ENCODE results near the gene TMEM178B. TPM values are rescaled to one million over a fixed set of nuclear protein-coding genes. Genes with fewer than 3 reads are reported as not detected.

TMEM178B gene
- polyA plus RNA-seq, 4 donors: 0.30 to 0.69 TPM; not detected in 2

- Histone ChIP-seq H3K4me3 (ENCODE audit: low read depth in 1 of 3, low read length in 3 of 3) (no peak overlapping the region), H3K36me3 (ENCODE audit: control insufficient read depth in 3 of 3, insufficient read depth in 2 of 3, low read depth in 1 of 3, low read length in 3 of 3) (no peaks in the 10 kb centered on the region), H3K4me1 (ENCODE audit: control insufficient read depth in 3 of 3, insufficient read depth in 2 of 3, low read depth in 1 of 3, low read length in 2 of 3) (no peaks in the 10 kb centered on the region), H3K27me3 (ENCODE audit: control insufficient read depth in 3 of 3, insufficient read depth in 3 of 3, low read length in 3 of 3) (peaks cover 0 to 5% (median 0%) of the 10 kb centered on the region in 3 donors), H3K27ac (ENCODE audit: low read depth in 1 of 3, low read length in 2 of 3) (no peak overlapping the region), H3K9me3 (ENCODE audit: control insufficient read depth in 2 of 2, insufficient read depth in 1 of 2, low read depth in 1 of 2, low read length in 1 of 2) (no peaks in the 10 kb centered on the region)
- no peak for DNase-seq
- 89 to 95% (median 89%) methylated on average over 8 of the region's 8 CpGs for WGBS, 3 donors
- no peak for FAIRE-seq
Observed at GRCh38 chr7:141290365-141290764, 216.5 kb downstream of the TMEM178B start.

- 79 to 88% (median 86%) methylated on average over 7 of the region's 7 CpGs for WGBS, 3 donors
- Histone ChIP-seq H3K9me3 (ENCODE audit: control insufficient read depth in 2 of 2, insufficient read depth in 1 of 2, low read depth in 1 of 2, low read length in 1 of 2) (no peaks in the 10 kb centered on the region), H3K27ac (ENCODE audit: low read depth in 1 of 3, low read length in 2 of 3) (no peak overlapping the region), H3K4me1 (ENCODE audit: control insufficient read depth in 3 of 3, insufficient read depth in 2 of 3, low read depth in 1 of 3, low read length in 2 of 3) (no peaks in the 10 kb centered on the region), H3K27me3 (ENCODE audit: control insufficient read depth in 3 of 3, insufficient read depth in 3 of 3, low read length in 3 of 3) (peaks cover 0 to 5% (median 0%) of the 10 kb centered on the region in 3 donors), H3K36me3 (ENCODE audit: control insufficient read depth in 3 of 3, insufficient read depth in 2 of 3, low read depth in 1 of 3, low read length in 3 of 3) (no peaks in the 10 kb centered on the region), H3K4me3 (ENCODE audit: low read depth in 1 of 3, low read length in 3 of 3) (no peak overlapping the region)
- FAIRE-seq: no peak
- DNase-seq: no peak
Observed at GRCh38 chr7:141290973-141291372, 217.1 kb downstream of the TMEM178B start.

GRCh38 chr7:141291541-141291940 is 217.7 kb downstream of the TMEM178B start:
- no peaks in the 10 kb centered on the region for H3K4me1 ChIP-seq (ENCODE audit: control insufficient read depth in 3 of 3, insufficient read depth in 2 of 3, low read depth in 1 of 3, low read length in 2 of 3)
- 15 to 43% (median 37%) methylated on average over 2 of the region's 2 CpGs for WGBS, 3 donors
- H3K4me3 ChIP-seq (ENCODE audit: low read depth in 1 of 3, low read length in 3 of 3): no peak overlapping the region
- FAIRE-seq: no peak
- no peaks in the 10 kb centered on the region for H3K36me3 ChIP-seq (ENCODE audit: control insufficient read depth in 3 of 3, insufficient read depth in 2 of 3, low read depth in 1 of 3, low read length in 3 of 3)
- no peak for DNase-seq
- no peak overlapping the region for H3K27ac ChIP-seq (ENCODE audit: low read depth in 1 of 3, low read length in 2 of 3)
- H3K27me3 ChIP-seq (ENCODE audit: control insufficient read depth in 3 of 3, insufficient read depth in 3 of 3, low read length in 3 of 3): peaks cover 0 to 5% (median 0%) of the 10 kb centered on the region in 3 donors
- H3K9me3 ChIP-seq (ENCODE audit: control insufficient read depth in 2 of 2, insufficient read depth in 1 of 2, low read depth in 1 of 2, low read length in 1 of 2): no peaks in the 10 kb centered on the region

- no peak for DNase-seq
- no peak for FAIRE-seq
- no peaks in the 10 kb centered on the region for H3K4me1 ChIP-seq (ENCODE audit: control insufficient read depth in 3 of 3, insufficient read depth in 2 of 3, low read depth in 1 of 3, low read length in 2 of 3)
- H3K27ac ChIP-seq (ENCODE audit: low read depth in 1 of 3, low read length in 2 of 3): no peak overlapping the region
- WGBS, 3 donors: 71 to 86% (median 85%) methylated on average over 2 of the region's 2 CpGs
- H3K27me3 ChIP-seq (ENCODE audit: control insufficient read depth in 3 of 3, insufficient read depth in 3 of 3, low read length in 3 of 3): no peaks in the 10 kb centered on the region
- H3K36me3 ChIP-seq (ENCODE audit: control insufficient read depth in 3 of 3, insufficient read depth in 2 of 3, low read depth in 1 of 3, low read length in 3 of 3): no peaks in the 10 kb centered on the region
- H3K4me3 ChIP-seq (ENCODE audit: low read depth in 1 of 3, low read length in 3 of 3): no peak overlapping the region
- no peaks in the 10 kb centered on the region for H3K9me3 ChIP-seq (ENCODE audit: control insufficient read depth in 2 of 2, insufficient read depth in 1 of 2, low read depth in 1 of 2, low read length in 1 of 2)
Observed at GRCh38 chr7:141294143-141294829, 220.4 kb downstream of the TMEM178B start.

- Histone ChIP-seq H3K36me3 (ENCODE audit: control insufficient read depth in 3 of 3, insufficient read depth in 2 of 3, low read depth in 1 of 3, low read length in 3 of 3) (no peaks in the 10 kb centered on the region), H3K27ac (ENCODE audit: low read depth in 1 of 3, low read length in 2 of 3) (no peak overlapping the region), H3K27me3 (ENCODE audit: control insufficient read depth in 3 of 3, insufficient read depth in 3 of 3, low read length in 3 of 3) (peaks cover 0 to 4% (median 0%) of the 10 kb centered on the region in 3 donors), H3K9me3 (ENCODE audit: control insufficient read depth in 2 of 2, insufficient read depth in 1 of 2, low read depth in 1 of 2, low read length in 1 of 2) (no peaks in the 10 kb centered on the region), H3K4me3 (ENCODE audit: low read depth in 1 of 3, low read length in 3 of 3) (no peak overlapping the region), H3K4me1 (ENCODE audit: control insufficient read depth in 3 of 3, insufficient read depth in 2 of 3, low read depth in 1 of 3, low read length in 2 of 3) (no peaks in the 10 kb centered on the region)
- 6 to 38% (median 21%) methylated on average over 2 of the region's 2 CpGs for WGBS, 3 donors
- DNase-seq (no peak), FAIRE-seq (no peak)
Observed at GRCh38 chr7:141295367-141295895, 221.6 kb downstream of the TMEM178B start.

GRCh38 chr7:141300816-141301215 is 227.0 kb downstream of the TMEM178B start:
- Histone ChIP-seq H3K27me3 (ENCODE audit: control insufficient read depth in 3 of 3, insufficient read depth in 3 of 3, low read length in 3 of 3) (peaks cover 0 to 4% (median 3%) of the 10 kb centered on the region in 3 donors), H3K4me1 (ENCODE audit: control insufficient read depth in 3 of 3, insufficient read depth in 2 of 3, low read depth in 1 of 3, low read length in 2 of 3) (no peaks in the 10 kb centered on the region), H3K36me3 (ENCODE audit: control insufficient read depth in 3 of 3, insufficient read depth in 2 of 3, low read depth in 1 of 3, low read length in 3 of 3) (no peaks in the 10 kb centered on the region), H3K27ac (ENCODE audit: low read depth in 1 of 3, low read length in 2 of 3) (no peak overlapping the region), H3K4me3 (ENCODE audit: low read depth in 1 of 3, low read length in 3 of 3) (no peak overlapping the region), H3K9me3 (ENCODE audit: control insufficient read depth in 2 of 2, insufficient read depth in 1 of 2, low read depth in 1 of 2, low read length in 1 of 2) (no peaks in the 10 kb centered on the region)
- no peak for FAIRE-seq
- WGBS, 3 donors: 75 to 85% (median 81%) methylated on average over 2 of the region's 2 CpGs
- DNase-seq: no peak

GRCh38 chr7:141301544-141301943 is 227.7 kb downstream of the TMEM178B start:
- H3K9me3 ChIP-seq (ENCODE audit: control insufficient read depth in 2 of 2, insufficient read depth in 1 of 2, low read depth in 1 of 2, low read length in 1 of 2): no peaks in the 10 kb centered on the region
- DNase-seq (no peak), FAIRE-seq (no peak)
- H3K4me1 ChIP-seq (ENCODE audit: control insufficient read depth in 3 of 3, insufficient read depth in 2 of 3, low read depth in 1 of 3, low read length in 2 of 3): no peaks in the 10 kb centered on the region
- no peaks in the 10 kb centered on the region for H3K36me3 ChIP-seq (ENCODE audit: control insufficient read depth in 3 of 3, insufficient read depth in 2 of 3, low read depth in 1 of 3, low read length in 3 of 3)
- no peak overlapping the region for H3K4me3 ChIP-seq (ENCODE audit: low read depth in 1 of 3, low read length in 3 of 3)
- no peak overlapping the region for H3K27ac ChIP-seq (ENCODE audit: low read depth in 1 of 3, low read length in 2 of 3)
- H3K27me3 ChIP-seq (ENCODE audit: control insufficient read depth in 3 of 3, insufficient read depth in 3 of 3, low read length in 3 of 3): peaks cover 0 to 4% (median 3%) of the 10 kb centered on the region in 3 donors
- 67 to 73% (median 68%) methylated on average over 8 of the region's 8 CpGs for WGBS, 3 donors

GRCh38 chr7:141302617-141303016 is 228.8 kb downstream of the TMEM178B start:
- peaks cover 0 to 4% (median 3%) of the 10 kb centered on the region in 3 donors for H3K27me3 ChIP-seq (ENCODE audit: control insufficient read depth in 3 of 3, insufficient read depth in 3 of 3, low read length in 3 of 3)
- no peaks in the 10 kb centered on the region for H3K9me3 ChIP-seq (ENCODE audit: control insufficient read depth in 2 of 2, insufficient read depth in 1 of 2, low read depth in 1 of 2, low read length in 1 of 2)
- DNase-seq (no peak), FAIRE-seq (no peak)
- WGBS, 3 donors: 79 to 88% (median 80%) methylated on average over 3 of the region's 3 CpGs
- no peaks in the 10 kb centered on the region for H3K4me1 ChIP-seq (ENCODE audit: control insufficient read depth in 3 of 3, insufficient read depth in 2 of 3, low read depth in 1 of 3, low read length in 2 of 3)
- no peak overlapping the region for H3K27ac ChIP-seq (ENCODE audit: low read depth in 1 of 3, low read length in 2 of 3)
- no peaks in the 10 kb centered on the region for H3K36me3 ChIP-seq (ENCODE audit: control insufficient read depth in 3 of 3, insufficient read depth in 2 of 3, low read depth in 1 of 3, low read length in 3 of 3)
- H3K4me3 ChIP-seq (ENCODE audit: low read depth in 1 of 3, low read length in 3 of 3): no peak overlapping the region
